Smooth muscle cell (in vitro differentiated cells): ENCODE measurements around the gene PKHD1. TPM values are rescaled to one million over a fixed set of nuclear protein-coding genes. Genes with fewer than 3 reads are reported as not detected.
A peak's percentile ranks its signal among the peaks of the same experiment; 100 is the strongest.

Experiments used
- DNase-seq: peaks from one replicate; lab custom pipeline; 2025; ENCODE audit not compliant: unreplicated experiment; lab: John Stamatoyannopoulos, UW
- H2AFZ ChIP-seq: fragments of 200-600 bp; sonication (generic); 2 replicates; pipeline ENCODE4 v1.6.0; 2016; ENCODE audit warnings: antibody characterized with exemption, low read depth, mild to moderate bottlenecking
- H3F3A ChIP-seq: fragments of 200-600 bp; sonication (generic); 2 replicates; pipeline ENCODE4 v1.6.0; 2017; ENCODE audit warnings: antibody characterized with exemption, low read depth
- H3K27ac ChIP-seq: fragments of 200-600 bp; sonication (generic); 2 replicates; pipeline ENCODE4 v1.5.1; 2016; ENCODE audit warnings: low read depth, mild to moderate bottlenecking
- H3K27me3 ChIP-seq: fragments of 200-600 bp; sonication (generic); 2 replicates; pipeline ENCODE4 v1.6.1; 2016; ENCODE audit warnings: low read depth, mild to moderate bottlenecking
- H3K36me3 ChIP-seq: fragments of 200-600 bp; sonication (generic); 2 replicates; pipeline ENCODE4 v1.5.1; 2016; ENCODE audit warnings: low read depth
- H3K4me1 ChIP-seq: fragments of 200-600 bp; sonication (generic); 2 replicates; pipeline ENCODE4 v1.5.1; 2016; ENCODE audit warnings: low read depth
- H3K4me2 ChIP-seq: fragments of 200-600 bp; sonication (generic); 2 replicates; pipeline ENCODE4 v1.6.0; 2016; ENCODE audit warnings: mild to moderate bottlenecking
- H3K4me3 ChIP-seq: fragments of 200-600 bp; sonication (generic); 2 replicates; pipeline ENCODE4 v1.5.1; 2016; ENCODE audit warnings: mild to moderate bottlenecking
- H3K79me2 ChIP-seq: fragments of 200-600 bp; sonication (generic); 2 replicates; pipeline ENCODE4 v1.6.0; 2016; ENCODE audit warnings: low read depth, mild to moderate bottlenecking
- H3K9ac ChIP-seq: fragments of 200-600 bp; sonication (generic); 2 replicates; pipeline ENCODE4 v1.6.0; 2016; ENCODE audit warnings: low read depth
- H3K9me3 ChIP-seq: fragments of 200-600 bp; sonication (generic); replicated peaks from 2 replicates; pipeline ENCODE4 v1.5.1; 2016; ENCODE audit warnings: low read depth
- H4K20me1 ChIP-seq: fragments of 200-600 bp; sonication (generic); 2 replicates; pipeline ENCODE4 v1.6.0; 2016; ENCODE audit warnings: low read depth
- WGBS: methylation state at CpG from one replicate; pipeline ENCODE4 v1.1.7; 2016; ENCODE audit warnings: low lambda C conversion rate; 5-methylcytosine and 5-hydroxymethylcytosine counted together
- polyA plus RNA-seq: library from polyadenylated mRNA; unstranded; fragments of >200 nt; fragmentation: Nextera tagmentation; extraction: Ambion mirVana; gene quantifications from 2 replicates; pipeline ENCODE4 v1.2.1, GENCODE V29; 2016
- total RNA-seq: library from RNA; depleted of rRNA; stranded (reverse); fragments of >200 nt; gene quantifications from 2 replicates; pipeline ENCODE4 v1.2.3, GENCODE V29; 2014
- TF ChIP-seq, protein P1 (sequence below): fragments of 200-600 bp; sonication (generic); IDR thresholded peaks from 2 replicates; pipeline ENCODE4 v1.5.1; 2017; ENCODE audit warnings: borderline replicate concordance, mild to moderate bottlenecking, antibody characterized with exemption; ENCODE audit not compliant: insufficient read depth, poor library complexity, severe bottlenecking

Gene PKHD1, protein sequence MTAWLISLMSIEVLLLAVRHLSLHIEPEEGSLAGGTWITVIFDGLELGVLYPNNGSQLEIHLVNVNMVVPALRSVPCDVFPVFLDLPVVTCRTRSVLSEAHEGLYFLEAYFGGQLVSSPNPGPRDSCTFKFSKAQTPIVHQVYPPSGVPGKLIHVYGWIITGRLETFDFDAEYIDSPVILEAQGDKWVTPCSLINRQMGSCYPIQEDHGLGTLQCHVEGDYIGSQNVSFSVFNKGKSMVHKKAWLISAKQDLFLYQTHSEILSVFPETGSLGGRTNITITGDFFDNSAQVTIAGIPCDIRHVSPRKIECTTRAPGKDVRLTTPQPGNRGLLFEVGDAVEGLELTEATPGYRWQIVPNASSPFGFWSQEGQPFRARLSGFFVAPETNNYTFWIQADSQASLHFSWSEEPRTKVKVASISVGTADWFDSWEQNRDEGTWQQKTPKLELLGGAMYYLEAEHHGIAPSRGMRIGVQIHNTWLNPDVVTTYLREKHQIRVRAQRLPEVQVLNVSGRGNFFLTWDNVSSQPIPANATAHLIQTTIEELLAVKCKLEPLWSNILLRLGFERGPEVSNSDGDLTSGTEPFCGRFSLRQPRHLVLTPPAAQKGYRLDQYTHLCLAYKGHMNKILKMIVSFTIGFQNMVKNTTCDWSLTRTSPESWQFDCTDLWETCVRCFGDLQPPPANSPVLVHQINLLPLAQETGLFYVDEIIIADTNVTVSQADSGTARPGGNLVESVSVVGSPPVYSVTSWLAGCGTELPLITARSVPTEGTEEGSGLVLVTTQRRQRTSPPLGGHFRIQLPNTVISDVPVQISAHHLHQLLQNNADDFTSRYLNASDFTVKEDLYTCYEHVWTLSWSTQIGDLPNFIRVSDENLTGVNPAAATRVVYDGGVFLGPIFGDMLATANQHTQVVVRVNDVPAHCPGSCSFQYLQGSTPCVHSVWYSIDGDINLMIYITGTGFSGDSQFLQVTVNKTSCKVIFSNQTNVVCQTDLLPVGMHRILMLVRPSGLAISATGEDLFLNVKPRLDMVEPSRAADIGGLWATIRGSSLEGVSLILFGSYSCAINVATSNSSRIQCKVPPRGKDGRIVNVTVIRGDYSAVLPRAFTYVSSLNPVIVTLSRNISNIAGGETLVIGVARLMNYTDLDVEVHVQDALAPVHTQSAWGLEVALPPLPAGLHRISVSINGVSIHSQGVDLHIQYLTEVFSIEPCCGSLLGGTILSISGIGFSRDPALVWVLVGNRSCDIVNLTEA (N-terminal part only)
- total RNA-seq: not detected in 2 replicates
- not detected in 2 replicates for polyA plus RNA-seq

DNA sequence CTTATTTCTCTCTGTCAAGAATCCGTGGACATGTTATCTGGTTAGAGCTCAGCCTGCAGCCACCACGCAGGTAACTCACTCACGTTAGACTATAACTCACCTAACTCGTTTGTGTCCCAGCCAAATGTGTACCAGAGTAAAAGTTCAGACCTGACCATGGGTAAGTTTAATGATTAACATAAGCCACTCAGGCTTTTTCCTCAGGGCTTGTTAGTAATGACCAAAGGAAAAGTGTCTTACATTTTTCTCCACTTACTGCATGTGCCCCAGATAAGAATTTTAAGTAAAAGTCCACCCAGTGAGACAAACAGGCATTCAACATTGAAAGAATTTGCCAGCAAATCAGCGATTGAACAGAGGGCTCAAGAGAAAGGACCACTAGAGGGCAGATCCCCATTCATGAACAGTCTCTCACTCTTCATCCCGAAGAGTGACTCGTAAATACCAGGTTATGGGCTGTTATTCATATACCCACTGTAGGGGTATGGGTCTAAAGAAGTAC is at the start of gene PKHD1:
PKHD1 (minus strand) TSS at position 116 of the 502 bp plus-strand sequence. CDS start 2,680 bp downstream, outside the sequence.
- Histone ChIP-seq H3K36me3 (no peaks in the 10 kb centered on the region), H3K4me2 (no peak within 1 kb of the TSS), H3K9me3 (no peaks in the 10 kb centered on the region), H3K9ac (no peak within 1 kb of the TSS), H4K20me1 (no peaks in the 10 kb centered on the region), H3K27me3 (peaks cover 7% of the 10 kb centered on the region), H3K4me3 (peak within 1 kb of the TSS; percentile 19), H3K27ac (no peak within 1 kb of the TSS), H3F3A (no peaks in the 10 kb centered on the region), H3K79me2 (no peaks in the 10 kb centered on the region), H2AFZ (no peak within 1 kb of the TSS), H3K4me1 (no peaks in the 10 kb centered on the region)
- 41% methylated on average over 7 of the region's 7 CpGs for WGBS
- no peak for DNase-seq
- TF ChIP-seq, protein P1, sequence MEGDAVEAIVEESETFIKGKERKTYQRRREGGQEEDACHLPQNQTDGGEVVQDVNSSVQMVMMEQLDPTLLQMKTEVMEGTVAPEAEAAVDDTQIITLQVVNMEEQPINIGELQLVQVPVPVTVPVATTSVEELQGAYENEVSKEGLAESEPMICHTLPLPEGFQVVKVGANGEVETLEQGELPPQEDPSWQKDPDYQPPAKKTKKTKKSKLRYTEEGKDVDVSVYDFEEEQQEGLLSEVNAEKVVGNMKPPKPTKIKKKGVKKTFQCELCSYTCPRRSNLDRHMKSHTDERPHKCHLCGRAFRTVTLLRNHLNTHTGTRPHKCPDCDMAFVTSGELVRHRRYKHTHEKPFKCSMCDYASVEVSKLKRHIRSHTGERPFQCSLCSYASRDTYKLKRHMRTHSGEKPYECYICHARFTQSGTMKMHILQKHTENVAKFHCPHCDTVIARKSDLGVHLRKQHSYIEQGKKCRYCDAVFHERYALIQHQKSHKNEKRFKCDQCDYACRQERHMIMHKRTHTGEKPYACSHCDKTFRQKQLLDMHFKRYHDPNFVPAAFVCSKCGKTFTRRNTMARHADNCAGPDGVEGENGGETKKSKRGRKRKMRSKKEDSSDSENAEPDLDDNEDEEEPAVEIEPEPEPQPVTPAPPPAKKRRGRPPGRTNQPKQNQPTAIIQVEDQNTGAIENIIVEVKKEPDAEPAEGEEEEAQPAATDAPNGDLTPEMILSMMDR: peak; percentile 30

DNA sequence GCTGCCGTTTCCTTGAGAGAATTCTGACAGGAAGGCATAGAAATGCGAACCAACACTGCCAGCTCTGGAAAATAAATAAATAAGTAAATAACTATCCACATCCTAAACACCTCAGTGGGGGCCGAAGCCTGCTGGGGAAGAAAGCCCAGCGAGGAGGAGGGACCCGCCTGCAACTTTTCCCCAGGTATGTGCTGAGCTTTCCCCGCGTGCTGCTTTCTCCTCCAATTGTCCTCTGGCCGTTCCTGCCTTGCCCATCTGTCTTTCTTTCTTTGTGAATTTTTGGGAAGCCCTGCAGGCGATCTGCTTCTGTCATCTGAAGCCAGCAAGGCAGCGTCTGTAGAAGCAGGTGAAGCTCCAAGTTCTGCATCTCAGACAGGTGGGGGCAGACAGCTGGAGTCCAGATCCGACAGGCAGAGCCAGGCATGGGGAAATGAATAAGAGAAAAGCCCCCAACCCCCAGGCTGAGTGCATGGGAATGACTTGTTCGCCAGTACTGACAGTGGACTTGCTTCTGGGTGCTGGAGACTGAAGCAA is 49.6 kb upstream of the PKHD1 start:
- Histone ChIP-seq H3K4me2 (no peak overlapping the region), H4K20me1 (no peaks in the 10 kb centered on the region), H3K27me3 (peaks cover 19% of the 10 kb centered on the region), H3K4me3 (no peak overlapping the region), H3K27ac (no peak overlapping the region), H3F3A (no peaks in the 10 kb centered on the region), H3K9ac (no peak overlapping the region), H3K79me2 (no peaks in the 10 kb centered on the region), H2AFZ (no peak overlapping the region), H3K4me1 (no peaks in the 10 kb centered on the region), H3K36me3 (no peaks in the 10 kb centered on the region), H3K9me3 (no peaks in the 10 kb centered on the region)
- no peak for DNase-seq
- TF ChIP-seq, protein P1: no peak
- 59% methylated on average over 12 of the region's 12 CpGs for WGBS

DNA sequence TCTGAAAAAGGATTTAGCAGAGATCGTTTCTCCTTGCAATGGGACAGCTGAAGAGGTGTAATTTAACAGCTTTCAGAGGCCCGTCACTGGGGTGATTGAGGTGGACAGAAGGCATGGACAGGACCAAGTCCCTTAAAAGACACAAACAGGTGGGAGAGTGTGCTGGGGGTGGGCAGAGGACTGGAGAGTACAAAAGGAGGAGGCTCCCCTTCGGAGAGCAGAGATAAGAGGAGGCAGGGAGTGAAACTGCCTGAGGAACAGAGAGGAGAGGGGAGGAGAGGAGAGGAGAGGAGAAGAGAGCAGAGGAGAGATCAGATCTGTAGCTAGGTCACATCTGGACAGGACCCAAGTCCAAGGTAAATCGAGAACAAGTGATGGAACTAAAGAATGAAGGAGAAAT is 48.6 kb upstream of the PKHD1 start:
- no peak overlapping the region for H3K27ac ChIP-seq
- no peak overlapping the region for H3K9ac ChIP-seq
- TF ChIP-seq, protein P1: no peak
- H3K79me2 ChIP-seq: no peaks in the 10 kb centered on the region
- H2AFZ ChIP-seq: no peak overlapping the region
- H3K27me3 ChIP-seq: peaks cover 19% of the 10 kb centered on the region
- 69% methylated on average over 4 of the region's 4 CpGs for WGBS
- no peak overlapping the region for H3K4me2 ChIP-seq
- no peak overlapping the region for H3K4me3 ChIP-seq
- H3F3A ChIP-seq: no peaks in the 10 kb centered on the region
- H4K20me1 ChIP-seq: no peaks in the 10 kb centered on the region
- no peaks in the 10 kb centered on the region for H3K36me3 ChIP-seq
- no peaks in the 10 kb centered on the region for H3K9me3 ChIP-seq
- no peaks in the 10 kb centered on the region for H3K4me1 ChIP-seq
- no peak for DNase-seq
